Calu3 (cell line): Measurements from ENCODE around the gene PAPPA. TPM values are rescaled to one million over a fixed set of nuclear protein-coding genes. Genes with fewer than 3 reads are reported as not detected.

Experiments
- BruUV-seq: library from RNA; stranded (reverse); fragments of 400-500 nt; replicated peaks from 2 replicates; lab custom pipeline; 2021; lab: Mats Ljungman, UMichigan
- CTCF ChIA-PET: fragments of 300-600 bp; sonication (Branson Sonifier 250); formaldehyde crosslinking; loops from one replicate; lab custom pipeline; 2022; ENCODE audit warnings: antibody characterized with exemption; lab: Charles Lee
- DNase-seq: peaks from one replicate; pipeline ENCODE4 v3.0.0; 2022
- H3K27ac Mint-ChIP-seq: one replicate; pipeline ENCODE4 v1.8.0; 2022; ENCODE audit warnings: mixed read lengths; ENCODE audit not compliant: unreplicated experiment
- H3K27me3 Mint-ChIP-seq: one replicate; pipeline ENCODE4 v1.8.0; 2022; ENCODE audit warnings: mixed read lengths; ENCODE audit not compliant: unreplicated experiment
- H3K36me3 Mint-ChIP-seq: one replicate; pipeline ENCODE4 v1.8.0; 2022; ENCODE audit warnings: mild to moderate bottlenecking, moderate library complexity, mixed read lengths; ENCODE audit not compliant: insufficient read depth, unreplicated experiment
- H3K4me1 Mint-ChIP-seq: one replicate; pipeline ENCODE4 v1.8.0; 2022; ENCODE audit warnings: mild to moderate bottlenecking, low read depth, mixed read lengths; ENCODE audit not compliant: unreplicated experiment
- H3K4me3 Mint-ChIP-seq: one replicate; pipeline ENCODE4 v1.8.0; 2022; ENCODE audit warnings: mild to moderate bottlenecking, low read depth, moderate library complexity, mixed read lengths; ENCODE audit not compliant: unreplicated experiment
- H3K9me3 Mint-ChIP-seq: one replicate; pipeline ENCODE4 v1.8.0; 2022; ENCODE audit warnings: low read depth, mixed read lengths; ENCODE audit not compliant: unreplicated experiment
- CTCF ChIP-seq: fragments of 200-600 bp; IDR thresholded peaks from one replicate; pipeline ENCODE4 v1.8.0; 2022; ENCODE audit warnings: antibody characterized with exemption; ENCODE audit not compliant: unreplicated experiment
- intact Hi-C: fragments of 100-400 bp; cut with micrococcal nuclease; formaldehyde crosslinking; loops from one replicate; pipeline ENCODE4 v1.10.0; 2022; ENCODE audit not compliant: unreplicated experiment
- total RNA-seq: library from RNA; stranded (reverse); gene quantifications from 2 replicates; pipeline ENCODE4 v1.2.3, GENCODE V29; 2022

Gene PAPPA
- total RNA-seq, 1 experiment from 2014 or later, result not detected

- Mint-ChIP-seq H3K36me3 (no peaks in the 10 kb centered on the region), H3K9me3 (no peaks in the 10 kb centered on the region), H3K4me3 (no peak overlapping the region), H3K27ac (no peak overlapping the region), H3K4me1 (no peaks in the 10 kb centered on the region), H3K27me3 (no peaks in the 10 kb centered on the region)
- DNase-seq, result no peak
- BruUV-seq, result no TSS peak
- TF ChIP-seq CTCF, result no peak
- intact Hi-C loops, result no loop called here
- CTCF ChIA-PET, result no interaction called here
Observed at GRCh38 chr9:116355153-116355921, 201.7 kb downstream of the PAPPA start.

GRCh38 chr9:116358251-116358650, 204.7 kb downstream of the PAPPA start:
- no peak for TF ChIP-seq CTCF
- H3K9me3 Mint-ChIP-seq, result no peaks in the 10 kb centered on the region
- intact Hi-C loops, result no loop called here
- DNase-seq, result no peak
- CTCF ChIA-PET, result no interaction called here
- no peaks in the 10 kb centered on the region for H3K27me3 Mint-ChIP-seq
- no peak overlapping the region for H3K27ac Mint-ChIP-seq
- BruUV-seq, result no TSS peak
- no peaks in the 10 kb centered on the region for H3K4me1 Mint-ChIP-seq
- H3K4me3 Mint-ChIP-seq, result no peak overlapping the region
- no peaks in the 10 kb centered on the region for H3K36me3 Mint-ChIP-seq

- H3K27me3 Mint-ChIP-seq, result no peaks in the 10 kb centered on the region
- BruUV-seq, result no TSS peak
- intact Hi-C loops, result no loop called here
- H3K4me1 Mint-ChIP-seq, result no peaks in the 10 kb centered on the region
- TF ChIP-seq CTCF, result no peak
- H3K27ac Mint-ChIP-seq, result no peak overlapping the region
- DNase-seq, result no peak
- H3K9me3 Mint-ChIP-seq, result no peaks in the 10 kb centered on the region
- H3K36me3 Mint-ChIP-seq, result no peaks in the 10 kb centered on the region
- no peak overlapping the region for H3K4me3 Mint-ChIP-seq
- CTCF ChIA-PET, result no interaction called here
Observed at GRCh38 chr9:116360016-116360415, 206.4 kb downstream of the PAPPA start.

GRCh38 chr9:116360989-116361388, 207.4 kb downstream of the PAPPA start:
- no peak for DNase-seq
- TF ChIP-seq CTCF, result no peak
- intact Hi-C loops, result no loop called here
- CTCF ChIA-PET, result no interaction called here
- H3K36me3 Mint-ChIP-seq, result no peaks in the 10 kb centered on the region
- H3K9me3 Mint-ChIP-seq, result no peaks in the 10 kb centered on the region
- H3K27me3 Mint-ChIP-seq, result no peaks in the 10 kb centered on the region
- H3K27ac Mint-ChIP-seq, result no peak overlapping the region
- H3K4me3 Mint-ChIP-seq, result no peak overlapping the region
- H3K4me1 Mint-ChIP-seq, result no peaks in the 10 kb centered on the region
- no TSS peak for BruUV-seq
